HCT116 (cell line): ENCODE data around the gene QPCTL. TPM values are rescaled to one million over a fixed set of nuclear protein-coding genes. Genes with fewer than 3 reads are reported as not detected.

Source experiments
- ATAC-seq: fragments of 200-7000 bp; cut with Tn5 transposase; 2 replicates; pipeline ENCODE4 v1.9.1; 2020; ENCODE audit warnings: mild to moderate bottlenecking, moderate library complexity
- BruUV-seq: library from RNA; stranded (reverse); fragments of 400-500 nt; replicated peaks from 2 replicates; lab custom pipeline; 2021; lab: Mats Ljungman, UMichigan
- CTCF ChIA-PET: fragments of 300-600 bp; sonication (Branson Sonifier 250); formaldehyde crosslinking; loops from one replicate; lab custom pipeline; 2021; ENCODE audit warnings: antibody characterized with exemption; lab: Charles Lee
- POLR2A ChIA-PET: fragments of 300-600, 350-600 bp; sonication (Branson Sonifier 250); formaldehyde crosslinking; loops from one replicate; lab custom pipeline; 2021; ENCODE audit warnings: antibody characterized with exemption; lab: Charles Lee
- RAD21 ChIA-PET, 2 experiments: fragments of 300-600 bp; sonication (Branson Sonifier 250); formaldehyde crosslinking; loops; one replicate each; lab custom pipeline; 2023; ENCODE audit warnings: low total read pairs in 2 of 2; ENCODE audit not compliant: uncharacterized antibody in 2 of 2, unreplicated experiment in 2 of 2, low non-redundant PET in 1 of 2; lab: Charles Lee
- DNase-seq: peaks from one replicate; pipeline ENCODE4 v3.0.0-alpha.2; 2010; ENCODE audit warnings: low read depth, low spot score
- H2AFZ ChIP-seq: fragments of 200-600 bp; shearing (Covaris generic), sonication (generic); 2 replicates; pipeline ENCODE4 v1.6.1; 2017; ENCODE audit warnings: low read depth, mixed run types, mixed read lengths, antibody characterized with exemption, low read length; ENCODE audit not compliant: poor library complexity, severe bottlenecking
- H3K27ac ChIP-seq: 2 replicates; pipeline ENCODE4 v1.5.1; 2012; ENCODE audit warnings: low read depth, low read length
- H3K27me3 ChIP-seq: fragments of 200-600 bp; sonication (generic); 2 replicates; pipeline ENCODE4 v1.6.1; 2016; ENCODE audit warnings: mixed run types, low read length, mixed read lengths; ENCODE audit not compliant: insufficient read depth
- H3K36me3 ChIP-seq, 2 experiments: fragments of 200-500 bp in 1 of 2; fragments of 200-600 bp in 1 of 2; sonication (Bioruptor generic) in 1 of 2; sonication (generic) in 1 of 2; 2 replicates each; pipeline versions ENCODE4 v1.5.1 to v1.6.1; 2014 to 2016; ENCODE audit warnings: low read length in 2 of 2, inconsistent platforms in 1 of 2, mixed read lengths in 1 of 2, mixed run types in 1 of 2; ENCODE audit not compliant: insufficient read depth in 2 of 2, control insufficient read depth in 1 of 2
- H3K4me1 ChIP-seq, 2 experiments: fragments of 200-600 bp in 1 of 2; sonication (generic) in 1 of 2; 2 replicates each; pipeline versions ENCODE4 v1.5.1 to v1.6.1; 2012 to 2017; ENCODE audit warnings: low read length in 2 of 2, inconsistent platforms in 1 of 2, mild to moderate bottlenecking in 1 of 2, mixed read lengths in 1 of 2, mixed run types in 1 of 2, moderate library complexity in 1 of 2; ENCODE audit not compliant: insufficient read depth in 2 of 2, control insufficient read depth in 1 of 2
- H3K4me2 ChIP-seq: fragments of 200-600 bp; sonication (generic); 2 replicates; pipeline ENCODE4 v1.6.1; 2017; ENCODE audit warnings: mixed run types, low read length, mixed read lengths
- H3K4me3 ChIP-seq, 2 experiments: fragments of 200-600 bp in 1 of 2; sonication (generic) in 1 of 2; replicated peaks in 1 of 2; 2 replicates each; pipeline ENCODE4 v1.5.1; 2011 to 2016; ENCODE audit warnings: low read length in 2 of 2, control low read depth in 1 of 2, low read depth in 1 of 2, mild to moderate bottlenecking in 1 of 2, mixed read lengths in 1 of 2, mixed run types in 1 of 2
- H3K79me2 ChIP-seq: fragments of 200-600 bp; sonication (generic); 2 replicates; pipeline ENCODE4 v1.6.1; 2017; ENCODE audit warnings: mild to moderate bottlenecking, mixed run types, low read length, moderate library complexity, mixed read lengths; ENCODE audit not compliant: insufficient read depth
- H3K9ac ChIP-seq: fragments of 200-600 bp; sonication (generic); 2 replicates; pipeline ENCODE4 v1.6.1; 2016; ENCODE audit warnings: low read length, mixed read lengths
- H3K9me2 ChIP-seq: fragments of 200-600 bp; sonication (generic), shearing (Covaris generic); 2 replicates; pipeline ENCODE4 v1.6.1; 2017; ENCODE audit warnings: mixed run types, mild to moderate bottlenecking, moderate library complexity; ENCODE audit not compliant: insufficient read depth
- H3K9me3 ChIP-seq, 2 experiments: fragments of 200-500 bp in 1 of 2; fragments of 200-600 bp in 1 of 2; sonication (Bioruptor generic) in 1 of 2; sonication (generic) in 1 of 2; 2 replicates each; pipeline ENCODE4 v1.6.1; 2014 to 2017; ENCODE audit warnings: low read length in 2 of 2, mixed read lengths in 2 of 2, inconsistent platforms in 1 of 2, low read depth in 1 of 2, mild to moderate bottlenecking in 1 of 2, mixed run types in 1 of 2, moderate library complexity in 1 of 2; ENCODE audit not compliant: control insufficient read depth in 1 of 2, insufficient read depth in 1 of 2
- H4K20me1 ChIP-seq: fragments of 200-600 bp; sonication (generic), shearing (Covaris generic); 2 replicates; pipeline ENCODE4 v1.6.1; 2017; ENCODE audit warnings: mixed run types, mild to moderate bottlenecking, moderate library complexity; ENCODE audit not compliant: insufficient read depth
- CBX3 ChIP-seq: IDR thresholded peaks from 2 replicates; pipeline ENCODE4 v1.6.1; 2012; ENCODE audit warnings: low read depth
- CEBPB ChIP-seq: IDR thresholded peaks from 2 replicates; pipeline ENCODE4 v1.6.1; 2012; ENCODE audit warnings: low read depth
- ELF1 ChIP-seq: IDR thresholded peaks from 2 replicates; pipeline ENCODE4 v1.6.1; 2012; ENCODE audit warnings: low read depth, borderline replicate concordance
- EZH2 ChIP-seq: fragments of 200-600 bp; sonication (generic); IDR thresholded peaks from 2 replicates; pipeline ENCODE4 v1.6.1; 2017; ENCODE audit warnings: antibody characterized with exemption, mixed run types
- EZH2phosphoT487 ChIP-seq: fragments of 200-600 bp; IDR thresholded peaks from 2 replicates; pipeline ENCODE4 v1.6.1; 2018; ENCODE audit warnings: antibody characterized with exemption, borderline replicate concordance
- FOSL1 ChIP-seq: IDR thresholded peaks from 2 replicates; pipeline ENCODE4 v1.6.1; 2012; ENCODE audit warnings: low read depth
- POLR2A ChIP-seq: IDR thresholded peaks from 2 replicates; pipeline ENCODE4 v1.7.0; 2011; ENCODE audit warnings: borderline replicate concordance; ENCODE audit not compliant: insufficient read depth, insufficient read length; ENCODE audit errors: extremely low read depth
- POLR2AphosphoS5 ChIP-seq: IDR thresholded peaks from 2 replicates; pipeline ENCODE4 v1.6.1; 2011; ENCODE audit warnings: mild to moderate bottlenecking, low read depth, low read length, moderate library complexity
- RAD21 ChIP-seq: IDR thresholded peaks from 2 replicates; pipeline ENCODE4 v1.6.1; 2012; ENCODE audit warnings: low read depth, mild to moderate bottlenecking
- REST ChIP-seq: IDR thresholded peaks from 2 replicates; pipeline ENCODE4 v1.6.1; 2012; ENCODE audit warnings: low read depth
- SIN3A ChIP-seq: IDR thresholded peaks from 2 replicates; pipeline ENCODE4 v1.6.1; 2012; ENCODE audit warnings: low read depth
- SP1 ChIP-seq: IDR thresholded peaks from 2 replicates; pipeline ENCODE4 v1.6.1; 2012; ENCODE audit warnings: low read depth
- SRF ChIP-seq: IDR thresholded peaks from 2 replicates; pipeline ENCODE4 v1.6.1; 2012; ENCODE audit warnings: low read depth
- TCF7L2 ChIP-seq: IDR thresholded peaks from 2 replicates; pipeline ENCODE4 v1.7.0; 2011; ENCODE audit warnings: borderline replicate concordance, inconsistent platforms; ENCODE audit not compliant: insufficient read depth, insufficient read length; ENCODE audit errors: extremely low read depth
- YY1 ChIP-seq: IDR thresholded peaks from 2 replicates; pipeline ENCODE4 v1.6.1; 2011; ENCODE audit warnings: low read length, low read depth, moderate library complexity, mild to moderate bottlenecking; ENCODE audit not compliant: insufficient replicate concordance; ENCODE audit errors: extremely low read depth
- ZFX ChIP-seq: fragments of 450-650 bp; IDR thresholded peaks from 2 replicates; pipeline ENCODE4 v1.6.1; 2017
- intact Hi-C: fragments of 100-400 bp; cut with micrococcal nuclease; formaldehyde crosslinking; loops from 2 replicates; pipeline ENCODE4 v1.10.0; 2022
- total RNA-seq: library from RNA; stranded (reverse); gene quantifications from one replicate; pipeline ENCODE4 v1.2.1, GENCODE V29; 2021; ENCODE audit not compliant: unreplicated experiment
- TF ChIP-seq, protein P1 (sequence below), 3 experiments: fragments of 200-600 bp in 1 of 3; sonication (generic) in 1 of 3; IDR thresholded peaks in 2 of 3; conservative IDR thresholded peaks in 1 of 3; 2 replicates each; pipeline ENCODE4 v1.5.1; 2012 to 2017; ENCODE audit warnings: low read depth in 2 of 3, low read length in 2 of 3, antibody characterized with exemption in 1 of 3, borderline replicate concordance in 1 of 3, control low read depth in 1 of 3, mild to moderate bottlenecking in 1 of 3, mixed read lengths in 1 of 3, mixed run types in 1 of 3, moderate library complexity in 1 of 3; ENCODE audit not compliant: insufficient read depth in 1 of 3
- TF ChIP-seq, protein P2 (sequence below): IDR thresholded peaks from 2 replicates; pipeline ENCODE4 v1.6.1; 2011; ENCODE audit warnings: mild to moderate bottlenecking, low read length, moderate library complexity; ENCODE audit not compliant: insufficient replicate concordance; ENCODE audit errors: extremely low read depth
- TF ChIP-seq, protein P3 (sequence below): IDR thresholded peaks from 2 replicates; pipeline ENCODE4 v1.6.1; 2012
- TF ChIP-seq, protein P4 (sequence below): IDR thresholded peaks from 2 replicates; pipeline ENCODE4 v1.6.1; 2012

The QPCTL gene
- total RNA-seq, 1 experiment from 2014 or later: 19.5 TPM

DNA sequence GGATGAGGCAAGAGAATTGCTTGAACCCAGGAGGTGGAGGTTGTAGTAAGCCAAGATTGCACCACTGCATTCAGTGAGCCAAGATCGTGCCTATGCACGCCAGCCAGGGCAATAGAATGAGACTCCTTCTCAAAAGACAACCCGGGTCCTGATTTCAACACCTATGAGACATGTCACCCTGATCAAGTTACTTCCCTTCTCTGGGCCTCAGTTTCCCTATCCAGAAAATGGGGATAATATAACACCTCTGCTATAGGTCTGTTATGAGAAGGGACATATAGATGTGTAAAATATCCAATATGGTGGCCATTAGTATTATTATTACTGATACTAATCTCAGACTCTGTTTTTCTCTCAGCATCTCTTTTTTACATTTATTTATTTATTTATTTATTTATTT lies 37.4 kb upstream of the QPCTL start:
- no TSS peak for BruUV-seq
- Histone ChIP-seq H3K4me2 (no peak overlapping the region), H3K27ac (no peak overlapping the region), H3K27me3 (no peaks in the 10 kb centered on the region), H3K4me3 (no peak overlapping the region), H3K36me3 (no peaks in the 10 kb centered on the region), H4K20me1 (no peaks in the 10 kb centered on the region), H3K4me1 (no peaks in the 10 kb centered on the region; a peak in 1 of 4 replicates)
- ChIA-PET POLR2A (no interaction called here), RAD21 (no interaction called here)
- TF ChIP-seq FOSL1: no peak
- TF ChIP-seq, protein P1, sequence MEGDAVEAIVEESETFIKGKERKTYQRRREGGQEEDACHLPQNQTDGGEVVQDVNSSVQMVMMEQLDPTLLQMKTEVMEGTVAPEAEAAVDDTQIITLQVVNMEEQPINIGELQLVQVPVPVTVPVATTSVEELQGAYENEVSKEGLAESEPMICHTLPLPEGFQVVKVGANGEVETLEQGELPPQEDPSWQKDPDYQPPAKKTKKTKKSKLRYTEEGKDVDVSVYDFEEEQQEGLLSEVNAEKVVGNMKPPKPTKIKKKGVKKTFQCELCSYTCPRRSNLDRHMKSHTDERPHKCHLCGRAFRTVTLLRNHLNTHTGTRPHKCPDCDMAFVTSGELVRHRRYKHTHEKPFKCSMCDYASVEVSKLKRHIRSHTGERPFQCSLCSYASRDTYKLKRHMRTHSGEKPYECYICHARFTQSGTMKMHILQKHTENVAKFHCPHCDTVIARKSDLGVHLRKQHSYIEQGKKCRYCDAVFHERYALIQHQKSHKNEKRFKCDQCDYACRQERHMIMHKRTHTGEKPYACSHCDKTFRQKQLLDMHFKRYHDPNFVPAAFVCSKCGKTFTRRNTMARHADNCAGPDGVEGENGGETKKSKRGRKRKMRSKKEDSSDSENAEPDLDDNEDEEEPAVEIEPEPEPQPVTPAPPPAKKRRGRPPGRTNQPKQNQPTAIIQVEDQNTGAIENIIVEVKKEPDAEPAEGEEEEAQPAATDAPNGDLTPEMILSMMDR (IDR thresholded peaks at IDR 0.05 in 2 of 3, conservative IDR thresholded peaks at IDR 0.05 in 1 of 3; ENCODE audit: borderline replicate concordance in 1 of 3, insufficient read depth in 1 of 3, low read depth in 2 of 3, low read length in 2 of 3): no peak
- TF ChIP-seq POLR2AphosphoS5: no peak
- no peak for TF ChIP-seq REST
- TF ChIP-seq, protein P2, sequence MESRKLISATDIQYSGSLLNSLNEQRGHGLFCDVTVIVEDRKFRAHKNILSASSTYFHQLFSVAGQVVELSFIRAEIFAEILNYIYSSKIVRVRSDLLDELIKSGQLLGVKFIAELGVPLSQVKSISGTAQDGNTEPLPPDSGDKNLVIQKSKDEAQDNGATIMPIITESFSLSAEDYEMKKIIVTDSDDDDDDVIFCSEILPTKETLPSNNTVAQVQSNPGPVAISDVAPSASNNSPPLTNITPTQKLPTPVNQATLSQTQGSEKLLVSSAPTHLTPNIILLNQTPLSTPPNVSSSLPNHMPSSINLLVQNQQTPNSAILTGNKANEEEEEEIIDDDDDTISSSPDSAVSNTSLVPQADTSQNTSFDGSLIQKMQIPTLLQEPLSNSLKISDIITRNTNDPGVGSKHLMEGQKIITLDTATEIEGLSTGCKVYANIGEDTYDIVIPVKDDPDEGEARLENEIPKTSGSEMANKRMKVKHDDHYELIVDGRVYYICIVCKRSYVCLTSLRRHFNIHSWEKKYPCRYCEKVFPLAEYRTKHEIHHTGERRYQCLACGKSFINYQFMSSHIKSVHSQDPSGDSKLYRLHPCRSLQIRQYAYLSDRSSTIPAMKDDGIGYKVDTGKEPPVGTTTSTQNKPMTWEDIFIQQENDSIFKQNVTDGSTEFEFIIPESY: no peak
- no peak for TF ChIP-seq CBX3
- TF ChIP-seq, protein P3, sequence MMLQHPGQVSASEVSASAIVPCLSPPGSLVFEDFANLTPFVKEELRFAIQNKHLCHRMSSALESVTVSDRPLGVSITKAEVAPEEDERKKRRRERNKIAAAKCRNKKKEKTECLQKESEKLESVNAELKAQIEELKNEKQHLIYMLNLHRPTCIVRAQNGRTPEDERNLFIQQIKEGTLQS: no peak
- no peak for TF ChIP-seq EZH2phosphoT487
- TF ChIP-seq SRF: no peak
- TF ChIP-seq TCF7L2: no peak
- TF ChIP-seq ELF1: no peak
- no peak for TF ChIP-seq SP1
- no peak for TF ChIP-seq YY1
- TF ChIP-seq EZH2: no peak
- TF ChIP-seq ZFX: no peak
- TF ChIP-seq POLR2A: no peak
- TF ChIP-seq CEBPB: no peak
- TF ChIP-seq RAD21: no peak
- no peak for TF ChIP-seq SIN3A
- TF ChIP-seq, protein P4, sequence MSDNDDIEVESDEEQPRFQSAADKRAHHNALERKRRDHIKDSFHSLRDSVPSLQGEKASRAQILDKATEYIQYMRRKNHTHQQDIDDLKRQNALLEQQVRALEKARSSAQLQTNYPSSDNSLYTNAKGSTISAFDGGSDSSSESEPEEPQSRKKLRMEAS: no peak
- TF ChIP-seq, all 23 proteins: peak for 0
- DNase-seq (no peak), ATAC-seq (no peak)
- Histone ChIP-seq H3K9ac (no peak overlapping the region), H3K9me2 (no peaks in the 10 kb centered on the region), H3K79me2 (no peaks in the 10 kb centered on the region), H2AFZ (no peak overlapping the region), H3K9me3 (no peaks in the 10 kb centered on the region)
- intact Hi-C loops: no loop called here
- CTCF ChIA-PET: no interaction called here
